Peyer's patch (tissue), 4 donors: ENCODE data around the gene POLR2I. TPM values are rescaled to one million over a fixed set of nuclear protein-coding genes. Genes with fewer than 3 reads are reported as not detected.

Source experiments
- total RNA-seq, 4 donors: library from RNA; depleted of rRNA; stranded (reverse); fragments of >200 nt; gene quantifications; one replicate each; pipeline ENCODE4 v1.1.0, GENCODE V29; 2016

Gene POLR2I
- total RNA-seq, 4 donors from 2014 or later, result 20.7 to 32.0 (median 26.8) TPM

Other genes with a start within 250 kb of the POLR2I start
- gene APLP1, start 246.3 kb downstream of the POLR2I start, total RNA-seq, result 1 to 10 TPM in 3 of 4 donors, under 1 TPM in 1; 0.53 to 8.3 (median 1.7) TPM
- 10 to 100 TPM in 3 of 4 donors, 1 to 10 TPM in 1; 8.4 to 38.0 (median 23.6) TPM for gene NFKBID, start 214.3 kb downstream of the POLR2I start, total RNA-seq
- 1 to 10 TPM in 1 of 4 donors, not detected in 3; 9.7 TPM for gene HCST, start 212.3 kb downstream of the POLR2I start, total RNA-seq
- 10 to 100 TPM in 3 of 4 donors, 1 to 10 TPM in 1; 4.2 to 56.1 (median 20.2) TPM for gene TYROBP, start 206.6 kb downstream of the POLR2I start, total RNA-seq
- gene LRFN3, start 178.5 kb downstream of the POLR2I start, total RNA-seq, result 10 to 100 TPM in 3 of 4 donors, 1 to 10 TPM in 1; 8.3 to 34.4 (median 22.1) TPM
- 10 to 100 TPM; 15.7 to 48.0 (median 39.1) TPM for gene SDHAF1, start 119.7 kb downstream of the POLR2I start, total RNA-seq
- 1 to 10 TPM in 2 of 4 donors, under 1 TPM in 1, not detected in 1; 0.67 to 6.8 (median 6.1) TPM for gene SYNE4, start 106.1 kb downstream of the POLR2I start, total RNA-seq
- 10 to 100 TPM; 26.4 to 56.9 (median 39.8) TPM for gene ALKBH6, start 100.7 kb downstream of the POLR2I start, total RNA-seq
- gene CLIP3, start 82.0 kb downstream of the POLR2I start, total RNA-seq, result 1 to 10 TPM; 1.8 to 9.8 (median 5.2) TPM
- 10 to 100 TPM in 2 of 4 donors, 1 to 10 TPM in 2; 4.9 to 12.4 (median 8.2) TPM for gene THAP8, start 60.6 kb downstream of the POLR2I start, total RNA-seq
- gene WDR62, start 60.0 kb downstream of the POLR2I start, total RNA-seq, result 10 to 100 TPM in 1 of 4 donors, 1 to 10 TPM in 3; 1.1 to 15.7 (median 2.9) TPM
- gene OVOL3, start 3.7 kb downstream of the POLR2I start, total RNA-seq, result not detected
- 10 to 100 TPM; 59.7 to 81.7 (median 69.1) TPM for gene TBCB, start 593 bp upstream of the POLR2I start, total RNA-seq
- gene CAPNS1, start 25.2 kb upstream of the POLR2I start, total RNA-seq, result 100 to 1,000 TPM; 131 to 320 (median 263) TPM
- 10 to 100 TPM in 2 of 4 donors, 1 to 10 TPM in 2; 1.8 to 19.8 (median 6.6) TPM for gene COX7A1, start 37.6 kb upstream of the POLR2I start, total RNA-seq
- gene ZNF565, start 99.8 kb upstream of the POLR2I start, total RNA-seq, result 1 to 10 TPM; 3.0 to 9.2 (median 4.9) TPM
- gene ZNF146, start 100.2 kb upstream of the POLR2I start, total RNA-seq, result 10 to 100 TPM; 43.2 to 71.0 (median 43.6) TPM